HG02571 (cell line): ENCODE data around the gene PTPRT.
"Not testable (repeated sequence)": the region's sequence is repeated elsewhere in the genome, so short reads cannot be mapped to it uniquely, and the experiment has no call there.

ENCODE experiments used
- ATAC-seq: cut with Tn5 transposase; IDR thresholded peaks from one replicate; pipeline ENCODE4 v1.9.1; 2021; ENCODE audit warnings: mild to moderate bottlenecking, moderate library complexity; ENCODE audit not compliant: unreplicated experiment

Gene PTPRT

GRCh38 chr20:42258564-42259302 is 931.0 kb downstream of the PTPRT start:
- no peak for ATAC-seq

GRCh38 chr20:42255821-42256220 is 933.9 kb downstream of the PTPRT start:
- no peak for ATAC-seq

GRCh38 chr20:42254673-42255072 is 935.0 kb downstream of the PTPRT start:
- ATAC-seq: no peak

GRCh38 chr20:42252116-42252515 is 937.6 kb downstream of the PTPRT start:
- ATAC-seq: no peak

GRCh38 chr20:42218621-42219374 is 970.9 kb downstream of the PTPRT start:
- no peak for ATAC-seq

GRCh38 chr20:42214074-42214473 is 975.6 kb downstream of the PTPRT start:
- ATAC-seq: no peak

- no peak for ATAC-seq
These were observed 977.3 kb downstream of the PTPRT start for GRCh38 chr20:42212391-42212790.

GRCh38 chr20:42206557-42206956 is 983.1 kb downstream of the PTPRT start:
- not testable (repeated sequence) for ATAC-seq

- ATAC-seq: no peak
These were observed 985.5 kb downstream of the PTPRT start for GRCh38 chr20:42204109-42204660.

- ATAC-seq: no peak
These were observed 992.1 kb downstream of the PTPRT start for GRCh38 chr20:42197599-42197998.

- ATAC-seq: no peak
These were observed 996.6 kb downstream of the PTPRT start for GRCh38 chr20:42193119-42193518.

GRCh38 chr20:42192321-42192720 is 997.4 kb downstream of the PTPRT start:
- ATAC-seq: no peak

GRCh38 chr20:42191140-42191860 is 998.4 kb downstream of the PTPRT start:
- no peak for ATAC-seq

- ATAC-seq: no peak
These were observed 999.6 kb downstream of the PTPRT start for GRCh38 chr20:42190084-42190483.

GRCh38 chr20:42186337-42186736 is 1003.4 kb downstream of the PTPRT start:
- ATAC-seq: no peak

- ATAC-seq: no peak
These were observed 1006.6 kb downstream of the PTPRT start for GRCh38 chr20:42183147-42183546.

- ATAC-seq: no peak
These were observed 1008.6 kb downstream of the PTPRT start for GRCh38 chr20:42181064-42181463.

GRCh38 chr20:42179768-42180167 is 1009.9 kb downstream of the PTPRT start:
- ATAC-seq: no peak

GRCh38 chr20:42173440-42173839 is 1016.3 kb downstream of the PTPRT start:
- no peak for ATAC-seq

GRCh38 chr20:42164121-42164890 is 1025.4 kb downstream of the PTPRT start:
- no peak for ATAC-seq
